Activated T-helper 1 cell treated with anti-CD3 and anti-CD28 coated beads, Interleukin-2, amount 50 U/mL, for 16 hours (primary cell): ENCODE measurements around the gene NIN.

Experiments used
- DNase-seq, 2 donors: peaks; one replicate each; pipeline ENCODE4 v3.0.0-alpha.2; 2020; ENCODE audit warnings: low read depth in 1 of 2, low spot score in 1 of 2

Gene NIN

DNA sequence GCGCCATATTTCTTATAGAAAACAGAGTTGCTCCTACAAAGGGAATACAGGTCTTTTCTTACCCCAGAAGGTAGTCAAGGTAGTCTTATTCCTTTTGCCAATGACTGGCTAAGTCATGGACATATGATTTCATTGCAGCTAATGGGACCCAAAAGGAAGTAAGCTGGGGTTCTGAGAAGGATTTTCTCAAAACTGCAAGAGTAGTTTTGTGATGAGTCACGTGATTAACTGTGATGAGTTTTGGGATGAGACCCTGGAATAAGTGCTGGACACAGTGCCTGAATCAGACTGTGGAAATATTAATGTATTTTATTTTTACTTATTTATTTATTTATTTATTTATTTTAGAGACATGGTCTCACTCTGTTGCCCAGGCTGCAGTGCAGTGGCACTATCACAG lies 13.4 kb upstream of the NIN start:
- no peak for DNase-seq

DNA sequence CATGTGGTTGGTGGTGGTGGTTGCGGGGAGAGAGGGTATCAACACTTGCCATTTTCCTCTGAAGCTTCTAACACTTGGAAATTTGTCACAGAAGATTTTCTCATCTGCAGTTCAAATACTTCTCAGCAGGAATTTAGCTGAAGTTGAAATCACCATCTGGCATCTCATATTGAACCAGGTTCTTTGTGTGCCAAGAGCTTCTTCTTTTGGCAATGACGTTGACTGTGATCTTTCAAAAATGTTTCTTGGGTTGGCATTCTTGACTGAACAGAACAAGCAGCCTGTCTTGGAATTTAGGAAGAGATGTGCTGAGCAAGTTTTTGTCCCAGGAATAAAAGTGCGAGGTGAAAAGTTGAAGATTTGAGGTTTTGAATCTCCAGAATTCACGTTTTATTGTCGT lies 8.7 kb upstream of the NIN start:
- no peak for DNase-seq

DNA sequence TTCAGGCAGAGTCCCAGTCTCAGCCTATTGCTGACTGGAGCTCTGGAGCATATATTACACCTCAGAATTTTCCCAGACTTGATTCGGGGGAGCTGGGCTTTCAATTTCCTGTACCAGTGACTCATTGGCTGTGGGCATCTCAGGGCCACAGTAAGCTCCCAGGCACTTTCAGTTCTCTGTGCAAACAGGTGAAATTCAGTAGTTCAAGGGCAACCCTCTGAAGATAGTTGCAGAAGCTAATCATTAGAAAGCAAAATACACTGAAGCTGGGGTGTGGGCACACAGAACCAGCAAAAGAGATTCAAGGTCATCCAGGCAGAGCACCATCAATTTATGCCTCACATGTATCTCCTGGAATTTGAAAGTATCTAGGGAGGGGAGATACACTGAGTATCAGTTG lies 8.1 kb upstream of the NIN start:
- no peak for DNase-seq

DNA sequence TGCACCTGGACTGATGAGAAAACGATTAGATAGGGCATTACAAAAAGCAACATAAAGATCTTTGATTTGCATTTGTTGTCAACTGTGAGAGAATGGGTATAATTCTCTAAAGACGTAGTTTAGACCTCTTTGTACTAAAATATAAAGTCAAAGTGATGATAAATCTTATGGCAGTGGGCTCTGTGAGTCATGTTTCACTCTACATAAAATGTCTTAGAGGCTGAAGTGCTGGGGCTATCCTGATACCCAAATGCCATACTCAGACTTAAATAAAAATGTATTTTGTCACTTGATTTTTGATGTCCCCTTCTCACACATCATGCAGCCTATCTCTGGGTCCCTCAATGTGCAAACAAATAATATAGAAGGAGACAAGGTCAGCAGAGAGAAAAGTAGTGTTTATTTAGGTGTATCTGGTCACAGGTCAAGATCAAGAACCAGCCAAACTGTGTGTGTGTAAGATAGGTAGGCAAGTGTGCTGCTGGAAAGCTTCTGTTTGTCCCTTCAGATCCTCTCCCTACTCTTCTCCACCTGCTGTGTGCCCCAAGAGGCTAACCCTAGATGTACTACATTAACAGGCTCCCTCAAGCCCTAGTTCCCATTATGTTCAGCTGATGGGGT lies 7.0 kb upstream of the NIN start:
- DNase-seq: no peak

DNA sequence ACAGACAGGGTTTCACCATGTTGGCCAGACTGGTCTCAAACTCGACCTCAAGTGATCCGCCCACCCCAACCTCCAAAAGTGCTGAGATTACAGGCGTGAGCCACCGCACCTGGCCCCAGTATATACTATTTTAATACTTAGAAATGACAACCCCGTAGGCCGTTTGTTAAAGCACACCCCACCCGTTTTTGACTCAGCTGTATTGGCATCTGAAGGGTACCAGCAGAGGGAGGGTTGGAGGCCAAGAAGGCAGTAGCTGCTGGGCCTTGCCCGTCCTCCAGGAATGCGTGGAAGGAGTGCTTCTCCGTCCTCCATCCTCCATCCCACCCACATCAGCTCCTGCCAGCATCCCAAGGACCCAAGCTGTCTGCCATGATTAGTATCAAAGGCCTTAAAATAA lies 6.3 kb upstream of the NIN start:
- no peak for DNase-seq

DNA sequence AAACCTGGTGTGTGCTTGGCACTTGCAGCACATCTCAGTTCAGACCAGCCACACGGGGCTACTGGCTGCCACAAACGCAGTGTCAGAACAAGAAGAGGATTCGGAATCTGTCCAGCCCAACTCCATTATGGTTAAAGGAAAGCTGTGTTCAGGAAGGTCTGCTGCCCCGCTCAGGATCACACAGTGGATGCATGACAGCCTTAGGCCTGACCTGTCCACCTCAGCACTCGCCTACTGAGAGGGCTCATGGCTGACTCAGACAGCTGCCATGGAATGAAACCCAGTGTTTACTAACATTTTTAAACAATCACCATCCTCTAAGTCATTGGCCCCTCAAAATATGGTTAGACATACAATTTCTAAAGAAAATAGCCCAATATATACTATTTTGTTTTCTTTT lies 5.6 kb upstream of the NIN start:
- DNase-seq: no peak

DNA sequence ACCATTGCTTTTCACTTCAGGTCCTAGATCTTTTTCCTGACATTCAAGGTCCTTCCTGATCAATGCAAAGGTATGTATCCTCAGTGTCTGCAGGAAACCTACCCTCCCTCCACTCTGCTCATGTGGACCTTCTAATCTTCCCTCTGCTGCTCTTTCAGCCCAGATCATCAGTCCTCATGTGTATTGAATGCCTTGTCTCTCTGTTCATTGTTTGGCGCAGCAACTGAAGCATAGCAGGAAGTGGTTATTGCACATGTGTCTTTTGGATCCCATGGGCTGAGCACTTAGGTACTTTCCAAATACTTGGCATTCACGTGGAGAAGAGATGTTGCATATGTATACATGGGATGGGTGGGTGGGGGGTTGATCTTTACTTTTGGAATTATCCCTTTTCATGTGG lies 4.3 kb upstream of the NIN start:
- no peak for DNase-seq

DNA sequence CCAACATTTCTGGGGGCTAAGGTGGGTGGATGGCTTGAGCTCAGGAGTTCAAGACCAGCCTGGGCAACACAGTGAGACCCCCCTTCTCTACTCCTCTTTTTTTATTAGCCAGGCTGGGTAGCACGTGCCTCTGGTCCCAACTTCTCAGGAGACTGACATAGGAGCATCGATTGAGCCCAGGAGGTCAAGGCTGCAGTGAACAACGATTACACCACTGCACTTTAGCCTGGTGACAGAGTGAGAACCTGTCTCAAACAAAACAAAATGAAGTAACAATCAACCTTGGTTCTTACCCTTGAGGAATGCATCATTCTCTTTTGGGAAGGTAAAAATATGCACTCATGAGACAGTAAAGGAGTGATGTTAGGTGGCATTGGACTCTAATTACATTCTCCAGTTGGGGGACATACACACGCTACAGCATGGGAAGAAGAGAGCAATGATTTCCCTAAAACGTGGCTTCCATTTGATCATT lies 3.9 kb upstream of the NIN start:
- DNase-seq: no peak

DNA sequence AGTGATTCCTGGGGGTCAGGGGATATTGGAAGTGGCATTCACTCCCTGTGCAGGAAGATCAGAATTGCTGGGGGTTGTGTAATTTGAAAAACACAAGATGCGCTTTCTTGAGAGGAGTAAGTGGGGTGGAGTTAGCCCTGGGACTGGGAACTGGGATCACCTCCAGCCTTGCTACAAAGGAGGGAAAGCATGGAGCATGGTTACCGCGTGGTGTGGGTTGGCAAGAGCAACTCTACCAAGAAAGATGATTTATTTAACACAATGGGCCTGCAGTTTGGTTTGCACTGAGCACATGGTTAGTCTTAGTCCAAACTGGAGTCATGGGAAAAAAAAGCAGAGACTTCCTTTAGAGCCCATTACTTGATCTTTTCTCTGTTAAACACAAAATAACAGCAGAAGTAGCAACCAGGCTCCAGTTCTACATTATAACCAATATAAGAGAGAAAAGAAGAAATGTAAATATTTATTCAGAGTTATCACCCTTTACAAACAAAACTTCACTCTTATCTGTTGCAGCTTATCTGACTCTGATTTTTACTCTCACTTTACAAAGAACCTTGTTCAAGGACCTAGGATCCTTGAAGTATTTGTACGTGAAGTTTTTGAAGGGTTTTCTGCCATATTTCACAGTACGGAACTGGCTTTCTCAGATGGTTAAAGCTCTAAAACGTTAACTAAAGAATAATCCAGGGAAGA lies 2.1 kb upstream of the NIN start:
- no peak for DNase-seq

DNA sequence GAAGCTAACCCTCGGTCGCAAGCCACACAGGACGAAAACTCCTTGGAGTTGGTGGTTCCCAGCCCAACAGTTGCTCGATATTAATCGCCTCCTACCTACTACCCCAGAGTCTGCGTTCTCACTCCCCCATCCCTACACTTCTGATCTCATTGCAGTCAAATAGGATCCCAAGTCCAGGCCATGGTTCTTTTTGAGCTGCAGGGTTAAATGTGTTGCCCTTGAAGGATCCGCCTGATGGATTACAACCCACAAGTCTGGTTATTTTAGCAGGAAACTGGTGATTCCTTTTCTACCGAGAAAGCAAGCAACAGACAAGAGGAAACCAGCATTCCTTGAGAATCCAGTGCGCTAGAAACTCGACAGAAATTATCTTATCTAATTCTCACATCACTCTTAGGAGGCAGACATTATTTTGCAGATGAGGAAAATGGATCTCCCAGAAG lies 785 bp upstream of the NIN start:
- no peak for DNase-seq

DNA sequence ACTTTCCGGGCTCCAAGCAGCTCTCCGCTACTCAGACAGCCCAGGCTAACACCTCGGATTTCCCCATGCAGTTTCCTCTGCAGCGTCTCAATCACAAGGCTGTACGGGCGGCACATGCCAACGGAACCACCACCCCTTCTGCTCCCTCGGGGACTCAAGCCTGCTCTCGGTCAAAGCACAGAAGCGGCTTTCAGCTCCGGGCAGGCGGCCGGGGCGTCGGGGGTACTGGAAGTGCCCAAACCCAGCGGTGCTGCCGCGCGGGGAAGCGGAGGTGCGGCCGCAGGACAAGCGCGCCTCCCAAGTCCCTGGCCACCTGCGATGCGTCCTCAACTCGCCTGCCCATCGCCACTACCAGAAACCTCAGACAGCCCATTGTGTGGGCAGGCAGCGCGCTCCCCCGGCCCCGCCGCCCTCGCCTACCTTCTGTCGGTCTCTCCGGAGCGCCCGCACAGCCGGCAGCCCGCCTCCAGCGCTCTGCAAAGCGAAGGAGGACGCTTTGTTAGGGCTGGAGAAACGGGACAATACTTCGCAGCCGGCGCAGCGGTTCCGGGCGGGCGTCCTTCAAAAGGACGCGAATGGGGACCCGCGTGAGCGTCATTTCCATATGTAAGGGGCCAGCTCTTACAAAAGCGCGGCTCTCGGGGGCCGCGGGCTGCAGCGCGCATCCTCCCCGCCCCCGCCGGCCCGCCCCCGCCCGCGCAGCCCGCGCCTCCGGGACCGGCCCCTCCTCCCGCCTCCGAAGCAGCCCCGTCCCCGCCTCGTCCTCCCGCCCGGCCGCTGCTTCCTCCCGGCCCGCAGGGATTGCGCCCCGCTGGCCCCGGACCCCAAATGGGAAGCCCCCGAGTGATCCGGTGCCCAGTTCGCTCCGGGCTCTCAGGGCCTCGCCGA lies 674 bp downstream of the NIN start:
- peak; percentile 30 to 40 for DNase-seq

DNA sequence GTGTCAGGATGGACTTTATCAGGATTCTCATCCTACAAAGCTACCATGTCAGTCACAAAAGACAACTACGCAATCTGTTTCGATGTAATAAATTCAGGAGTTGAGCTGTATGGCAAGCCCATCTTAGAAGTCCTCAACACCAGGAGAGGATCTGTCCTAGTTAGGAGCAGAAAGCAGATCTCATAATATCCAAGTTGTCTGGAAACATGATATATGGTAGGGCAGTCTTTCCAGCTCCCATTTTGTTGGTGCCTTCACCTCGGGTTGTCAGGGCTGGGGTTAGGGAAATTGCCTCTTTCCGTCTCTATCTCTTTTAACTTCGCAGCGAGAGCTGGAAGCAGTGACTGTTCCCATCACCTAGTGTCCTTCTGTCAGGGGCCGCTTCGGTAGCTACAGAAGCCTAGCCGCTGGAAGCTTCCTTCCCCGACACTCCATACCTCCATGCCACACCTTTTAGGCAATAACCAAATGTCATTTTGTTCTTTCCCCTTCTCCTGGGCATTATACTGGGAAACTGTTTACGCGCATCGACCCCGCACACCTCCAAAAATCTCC lies 1.4 kb downstream of the NIN start:
- DNase-seq: no peak

DNA sequence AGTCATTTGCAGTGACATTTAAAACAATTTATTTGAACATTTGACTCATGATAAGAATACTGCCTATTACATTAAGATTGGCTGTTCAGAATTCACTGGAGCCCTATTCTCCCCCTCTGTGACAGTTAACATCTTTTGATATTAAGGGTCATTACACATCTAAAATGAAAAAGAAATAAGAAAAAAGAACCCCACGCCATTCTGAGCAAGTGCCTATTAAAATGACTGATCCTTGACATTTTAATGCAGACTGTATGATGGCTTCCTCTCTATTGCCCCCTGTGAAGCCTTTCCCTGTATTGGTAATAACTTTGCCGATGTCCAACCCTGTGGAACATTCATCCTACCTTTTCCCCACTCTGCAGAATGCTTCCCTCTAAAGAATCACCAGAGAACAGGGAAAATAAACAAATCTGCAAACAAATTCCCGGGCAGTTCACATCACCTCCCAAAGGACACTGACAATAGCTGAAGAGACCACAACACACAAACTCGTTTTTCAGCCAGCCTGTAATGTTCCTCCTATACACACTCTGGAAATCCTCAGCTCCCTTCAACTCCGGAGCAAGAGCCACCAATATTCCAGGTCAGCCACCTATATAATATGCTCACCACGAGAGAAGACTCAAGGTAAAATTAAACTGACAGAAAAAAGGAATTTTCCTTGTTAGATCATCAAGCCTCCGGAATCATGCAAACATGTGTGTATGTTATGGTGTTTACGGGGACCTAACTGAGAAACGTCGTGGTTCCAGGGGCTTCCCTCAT lies 2.1 kb downstream of the NIN start:
- no peak for DNase-seq

DNA sequence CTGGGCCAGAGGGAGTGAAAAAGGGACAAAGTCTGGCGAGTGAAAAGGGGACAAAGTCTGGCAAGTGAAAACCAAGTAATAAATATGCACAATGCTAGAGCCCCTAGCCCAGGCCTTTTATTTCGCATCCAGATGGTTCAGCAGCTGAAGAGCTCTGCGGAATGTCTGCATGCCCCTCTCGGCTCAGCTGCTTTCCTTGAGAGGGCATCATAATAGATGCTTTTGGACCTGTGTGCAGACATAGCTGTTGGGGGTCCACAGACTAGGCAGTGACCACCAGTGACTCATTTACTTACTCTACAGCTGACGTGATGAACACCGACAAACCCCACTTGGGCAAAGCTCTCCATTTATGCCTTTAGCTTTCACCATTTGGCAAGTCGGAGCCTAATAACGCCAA lies 4.3 kb downstream of the NIN start:
- no peak for DNase-seq

DNA sequence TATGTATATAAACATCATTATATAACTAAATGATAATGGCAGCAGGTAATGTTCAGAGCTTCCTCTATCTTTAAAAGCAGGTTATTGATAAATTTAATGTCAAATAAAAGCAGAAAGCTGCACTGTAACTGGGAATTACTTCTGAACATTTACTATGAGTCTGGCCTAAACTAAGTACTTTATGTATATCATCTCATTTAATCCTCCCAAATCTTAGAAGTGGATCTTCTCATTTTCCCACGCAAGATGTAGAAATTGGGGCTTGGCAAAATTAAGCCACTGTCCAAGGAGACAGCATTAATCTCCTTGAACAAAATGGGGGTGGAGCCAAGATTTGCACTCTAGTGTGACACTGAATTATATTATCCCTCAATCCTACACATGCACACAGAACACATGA lies 5.7 kb downstream of the NIN start:
- DNase-seq: no peak

DNA sequence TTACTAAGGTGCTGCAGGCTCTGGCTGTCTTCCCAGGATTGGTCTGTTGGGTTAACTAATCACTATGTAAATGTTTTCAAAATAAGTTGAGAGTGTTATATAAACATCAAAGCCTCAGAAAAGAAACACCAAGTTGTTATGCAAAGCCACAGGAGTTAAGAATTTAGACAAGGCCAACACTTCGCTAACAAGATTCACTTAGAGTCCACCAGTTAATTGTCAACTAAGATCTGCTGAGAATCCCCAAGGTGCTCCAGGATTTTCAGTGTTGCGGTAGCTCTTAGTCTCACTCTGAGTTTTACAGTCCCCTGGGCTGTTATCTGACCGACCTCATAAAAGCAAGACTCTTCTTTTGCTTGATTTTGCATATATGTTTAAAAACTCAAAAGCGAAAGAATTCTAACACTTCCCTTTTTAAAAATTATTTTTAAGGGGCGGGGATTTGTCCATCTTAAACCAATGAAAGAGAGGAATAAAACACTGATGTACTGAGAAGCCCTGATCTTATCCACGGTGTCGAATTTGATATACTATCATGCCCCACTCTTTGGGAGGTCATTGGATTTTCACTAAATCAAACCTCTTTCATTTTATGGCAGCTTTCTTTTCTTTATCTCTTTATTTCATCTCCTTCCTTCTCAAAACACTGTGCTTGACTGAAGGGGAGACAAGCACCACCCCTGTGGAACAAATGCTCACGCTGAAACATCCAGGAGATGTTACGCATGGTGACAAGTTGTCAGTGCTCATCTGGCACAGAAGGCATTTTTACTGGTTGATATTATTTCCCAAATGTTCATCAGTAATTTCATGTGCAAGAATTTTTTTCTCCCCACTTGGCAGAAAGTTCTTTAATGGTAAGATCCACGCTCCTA lies 7.0 kb downstream of the NIN start:
- DNase-seq: no peak

DNA sequence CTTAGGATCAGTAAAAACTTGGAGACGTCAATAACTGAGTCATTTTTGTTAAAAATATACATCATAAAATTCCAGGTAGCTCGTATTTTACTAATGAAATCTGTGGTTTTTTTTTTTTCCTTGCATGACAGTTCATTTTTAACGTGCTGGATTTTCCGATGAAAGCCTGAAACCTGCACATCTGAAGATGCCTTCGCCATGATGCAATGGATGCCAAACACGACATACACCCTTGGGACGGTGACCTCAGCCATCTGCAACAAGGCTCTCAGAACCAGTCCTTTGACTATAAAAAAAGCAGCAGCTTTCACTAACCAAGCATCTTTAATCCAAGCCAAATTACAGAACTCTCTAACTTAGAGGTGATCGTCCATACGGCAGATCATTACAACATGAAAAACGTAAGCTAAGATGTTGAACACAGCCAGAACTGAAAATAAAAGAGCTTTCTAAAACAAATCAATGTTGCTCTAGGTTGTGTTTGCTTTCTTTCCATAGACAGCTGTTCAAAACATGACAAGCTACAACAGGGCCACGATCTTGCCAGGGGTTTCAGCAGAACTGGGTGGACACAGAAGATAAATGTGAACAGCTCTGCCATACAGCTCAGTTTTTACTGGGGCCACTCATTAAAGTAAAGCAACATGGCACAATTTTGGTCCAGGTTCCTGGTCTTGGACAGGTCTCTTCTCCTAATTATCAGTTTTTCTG lies 7.8 kb downstream of the NIN start:
- no peak for DNase-seq

DNA sequence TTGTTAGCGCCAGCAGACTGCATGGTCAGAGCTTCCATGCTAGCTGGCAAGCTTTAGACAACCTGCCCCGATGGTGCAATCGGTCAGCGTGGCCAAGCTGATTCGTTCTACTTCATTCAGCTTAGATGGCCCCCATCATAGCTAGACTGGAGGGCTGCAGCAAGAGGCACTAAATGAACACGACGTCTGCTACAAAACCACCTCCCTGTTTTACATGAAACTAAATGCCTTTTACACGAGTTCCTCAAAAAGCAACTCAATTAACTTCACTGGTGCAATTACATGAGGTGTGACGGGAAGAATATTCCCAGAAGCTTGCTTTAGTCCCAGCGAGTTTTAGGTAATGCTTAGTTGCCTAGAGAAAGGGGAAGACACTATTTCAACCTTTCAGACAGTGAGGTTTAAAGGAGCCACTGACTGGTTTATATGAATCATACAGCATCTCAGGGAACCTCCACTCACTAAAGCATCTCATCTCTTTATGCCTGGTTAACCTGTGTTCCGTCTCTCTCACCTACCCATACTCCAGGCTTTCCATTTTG lies 8.4 kb downstream of the NIN start:
- no peak for DNase-seq
